GM23248 (cell line): Measurements from ENCODE around the gene URB2. TPM values are rescaled to one million over a fixed set of nuclear protein-coding genes. Genes with fewer than 3 reads are reported as not detected.

Source experiments
- DNase-seq: peaks from one replicate; pipeline ENCODE4 v3.0.0-alpha.2; 2015
- H2AFZ ChIP-seq: fragments of 200-600 bp; sonication (generic); 2 replicates; pipeline ENCODE4 v1.6.1; 2016; ENCODE audit warnings: antibody characterized with exemption
- H3F3A ChIP-seq: fragments of 200-600 bp; sonication (generic); 2 replicates; pipeline ENCODE4 v1.6.1; 2016; ENCODE audit warnings: mild to moderate bottlenecking, antibody characterized with exemption, mixed run types; ENCODE audit not compliant: insufficient read depth
- H3K27ac ChIP-seq: fragments of 200-600 bp; sonication (generic); 2 replicates; pipeline ENCODE4 v1.5.1; 2016; ENCODE audit warnings: mild to moderate bottlenecking
- H3K27me3 ChIP-seq: fragments of 200-600 bp; sonication (generic); replicated peaks from 2 replicates; pipeline ENCODE4 v1.6.1; 2016; ENCODE audit warnings: mild to moderate bottlenecking; ENCODE audit not compliant: insufficient read depth
- H3K36me3 ChIP-seq: fragments of 200-600 bp; sonication (generic); 2 replicates; pipeline ENCODE4 v1.6.1; 2016; ENCODE audit warnings: low read depth, mild to moderate bottlenecking
- H3K4me1 ChIP-seq: fragments of 200-600 bp; sonication (generic); 2 replicates; pipeline ENCODE4 v1.6.1; 2016; ENCODE audit warnings: mild to moderate bottlenecking; ENCODE audit not compliant: insufficient read depth
- H3K4me2 ChIP-seq: fragments of 200-600 bp; sonication (generic); one replicate; pipeline ENCODE4 v1.6.1; 2016; ENCODE audit warnings: mild to moderate bottlenecking; ENCODE audit not compliant: unreplicated experiment
- H3K4me3 ChIP-seq: fragments of 200-600 bp; sonication (generic); 2 replicates; pipeline ENCODE4 v1.5.1; 2016; ENCODE audit warnings: mild to moderate bottlenecking
- H3K79me2 ChIP-seq: fragments of 200-600 bp; sonication (generic); 2 replicates; pipeline ENCODE4 v1.6.1; 2016; ENCODE audit warnings: mild to moderate bottlenecking; ENCODE audit not compliant: insufficient read depth
- H3K9ac ChIP-seq: fragments of 200-600 bp; sonication (generic); 2 replicates; pipeline ENCODE4 v1.6.1; 2016; ENCODE audit warnings: mild to moderate bottlenecking
- H3K9me2 ChIP-seq: fragments of 200-600 bp; sonication (generic); 2 replicates; pipeline ENCODE4 v1.6.1; 2016; ENCODE audit warnings: mixed run types, mild to moderate bottlenecking, moderate library complexity; ENCODE audit not compliant: insufficient read depth
- H3K9me3 ChIP-seq: fragments of 200-600 bp; sonication (generic); one replicate; pipeline ENCODE4 v1.6.1; 2017; ENCODE audit warnings: low read depth
- H4K20me1 ChIP-seq: fragments of 200-600 bp; sonication (generic); 2 replicates; pipeline ENCODE4 v1.6.0; 2016; ENCODE audit not compliant: insufficient read depth
- EZH2 ChIP-seq: fragments of 200-600 bp; sonication (generic); IDR thresholded peaks from 2 replicates; pipeline ENCODE4 v1.6.1; 2018; ENCODE audit warnings: antibody characterized with exemption, mild to moderate bottlenecking; ENCODE audit not compliant: insufficient read depth, poor library complexity, severe bottlenecking
- EZH2phosphoT487 ChIP-seq: fragments of 200-600 bp; sonication (generic); IDR thresholded peaks from 2 replicates; pipeline ENCODE4 v1.6.1; 2018; ENCODE audit warnings: antibody characterized with exemption, moderate library complexity, mild to moderate bottlenecking, low read depth; ENCODE audit not compliant: insufficient read depth
- WGBS, 2 experiments: methylation state at CpG; one replicate each; pipeline ENCODE4 v1.1.6; 2015 to 2017; ENCODE audit warnings: low lambda C conversion rate in 2 of 2, low coverage in 1 of 2; ENCODE audit errors: missing lambda C conversion rate in 2 of 2; 5-methylcytosine and 5-hydroxymethylcytosine counted together
- in situ Hi-C: fragments of 300-500 bp; cut with MboI; formaldehyde crosslinking; loops from 2 replicates; pipeline ENCODE4 v1.15.0; 2020
- polyA plus RNA-seq: library from polyadenylated mRNA; unstranded; fragments of >200 nt; fragmentation: Nextera tagmentation; extraction: Ambion mirVana; gene quantifications from 2 replicates; pipeline ENCODE4 v1.2.1, GENCODE V29; 2016
- total RNA-seq: library from RNA; depleted of rRNA; stranded (reverse); fragments of >200 nt; shearing (Covaris generic); gene quantifications from 2 replicates; pipeline ENCODE4 v1.2.3, GENCODE V29; 2014

The URB2 gene
- total and polyA plus RNA-seq, 2 experiments from 2014 or later = 3.3 to 6.3 TPM

GRCh38 chr1:229582011-229582694 is 43.9 kb upstream of the URB2 start:
- Histone ChIP-seq H3K27me3 (no peaks in the 10 kb centered on the region), H3K9me3 (no peaks in the 10 kb centered on the region), H3K4me1 (no peaks in the 10 kb centered on the region), H3K9me2 (no peaks in the 10 kb centered on the region), H3K9ac (no peak overlapping the region), H3K79me2 (no peaks in the 10 kb centered on the region), H3F3A (no peaks in the 10 kb centered on the region), H2AFZ (no peak overlapping the region), H3K36me3 (no peaks in the 10 kb centered on the region), H3K4me2 (no peak overlapping the region), H3K4me3 (no peak overlapping the region), H3K27ac (no peak overlapping the region), H4K20me1 (no peaks in the 10 kb centered on the region)
- no peak for TF ChIP-seq EZH2
- no peak for TF ChIP-seq EZH2phosphoT487
- WGBS, 2 experiments = 58 to 61% methylated on average over 11 of the region's 11 CpGs
- in situ Hi-C loops = no loop called here
- peak; percentile 2 for DNase-seq

- Histone ChIP-seq H3K27ac (no peak overlapping the region), H3K79me2 (no peaks in the 10 kb centered on the region), H4K20me1 (no peaks in the 10 kb centered on the region), H3K4me1 (no peaks in the 10 kb centered on the region), H3F3A (no peaks in the 10 kb centered on the region), H3K4me2 (no peak overlapping the region), H3K36me3 (no peaks in the 10 kb centered on the region), H3K9me2 (no peaks in the 10 kb centered on the region), H2AFZ (no peak overlapping the region), H3K9ac (no peak overlapping the region), H3K27me3 (no peaks in the 10 kb centered on the region), H3K4me3 (no peak overlapping the region), H3K9me3 (no peaks in the 10 kb centered on the region)
- 80 to 86% methylated on average over 4 of the region's 4 CpGs for whole genome bisulfite sequencing, 2 experiments
- no peak for DNase-seq
- in situ Hi-C loops = no loop called here
- TF ChIP-seq EZH2 (no peak), EZH2phosphoT487 (no peak)
Observed at GRCh38 chr1:229582715-229583114, 43.3 kb upstream of the URB2 start.

GRCh38 chr1:229585338-229585737 is 40.7 kb upstream of the URB2 start:
- 61 to 69% methylated on average over 2 of the region's 2 CpGs for WGBS, 2 experiments
- Histone ChIP-seq H3K9me3 (no peaks in the 10 kb centered on the region), H3K27ac (no peak overlapping the region), H3K4me2 (no peak overlapping the region), H3K36me3 (no peaks in the 10 kb centered on the region), H3K4me3 (no peak overlapping the region), H4K20me1 (no peaks in the 10 kb centered on the region), H3K79me2 (no peaks in the 10 kb centered on the region), H3F3A (no peaks in the 10 kb centered on the region), H3K27me3 (no peaks in the 10 kb centered on the region), H3K9me2 (no peaks in the 10 kb centered on the region), H2AFZ (no peak overlapping the region), H3K9ac (no peak overlapping the region), H3K4me1 (no peaks in the 10 kb centered on the region)
- no peak for DNase-seq
- in situ Hi-C loops = no loop called here
- TF ChIP-seq EZH2phosphoT487 (no peak), EZH2 (no peak)

GRCh38 chr1:229590119-229590518 is 35.9 kb upstream of the URB2 start:
- DNase-seq = no peak
- H3K27me3 ChIP-seq = no peaks in the 10 kb centered on the region
- no peak overlapping the region for H3K27ac ChIP-seq
- no peaks in the 10 kb centered on the region for H4K20me1 ChIP-seq
- H3K36me3 ChIP-seq = peaks cover 14% of the 10 kb centered on the region; the same call in 1 of the 2 replicates
- no peaks in the 10 kb centered on the region for H3K9me3 ChIP-seq
- no peaks in the 10 kb centered on the region for H3F3A ChIP-seq
- H2AFZ ChIP-seq = no peak overlapping the region
- H3K9ac ChIP-seq = no peak overlapping the region
- no peak overlapping the region for H3K4me2 ChIP-seq
- 68 to 76% methylated on average over 5 of the region's 5 CpGs for WGBS, 2 experiments
- peaks cover 24% of the 10 kb centered on the region for H3K79me2 ChIP-seq
- TF ChIP-seq EZH2phosphoT487 = no peak
- TF ChIP-seq EZH2 = no peak
- in situ Hi-C loops = no loop called here
- no peaks in the 10 kb centered on the region for H3K4me1 ChIP-seq
- no peaks in the 10 kb centered on the region for H3K9me2 ChIP-seq
- H3K4me3 ChIP-seq = no peak overlapping the region
